Fibroblast of pulmonary artery (primary cell): ENCODE measurements around the gene CHRNA9.
A peak's percentile ranks its signal among the peaks of the same experiment; 100 is the strongest.
"Not testable (repeated sequence)": the region's sequence is repeated elsewhere in the genome, so short reads cannot be mapped to it uniquely, and the experiment has no call there.

Source experiments
- DNase-seq: peaks from one replicate; pipeline ENCODE4 v3.0.0-alpha.2; 2010; ENCODE audit warnings: low read depth
- H3K4me3 ChIP-seq: replicated peaks from 2 replicates; pipeline ENCODE4 v1.5.1; 2011; ENCODE audit warnings: low read depth, mild to moderate bottlenecking, control low read depth, low read length, moderate library complexity
- CTCF ChIP-seq: IDR thresholded peaks from 2 replicates; pipeline ENCODE4 v1.5.1; 2011; ENCODE audit warnings: mild to moderate bottlenecking, control low read depth, low read length, inconsistent platforms; ENCODE audit errors: missing control alignments

CHRNA9 gene

GRCh38 chr4:40334591-40335524 lies at the start of gene CHRNA9:
Gene CHRNA9, plus strand, starts transcription at chr4:40335333. Its CDS starts 135 bp downstream, at chr4:40335468.
- TF ChIP-seq CTCF, result no peak
- no peak within 1 kb of the TSS for H3K4me3 ChIP-seq

GRCh38 chr4:40285692-40286091 lies 49.4 kb upstream of the CHRNA9 start:
- TF ChIP-seq CTCF, result no peak
- no peak overlapping the region for H3K4me3 ChIP-seq
- DNase-seq, result no peak

More at GRCh38 chr4:40334591-40335524, at the start of gene CHRNA9:
- no peak for DNase-seq

GRCh38 chr4:40288566-40288965 lies 46.6 kb upstream of the CHRNA9 start:
- no peak overlapping the region for H3K4me3 ChIP-seq
- no peak for TF ChIP-seq CTCF
- DNase-seq, result no peak

- no peak for DNase-seq
- H3K4me3 ChIP-seq, result no peak overlapping the region
- TF ChIP-seq CTCF, result no peak
These were observed 45.6 kb upstream of the CHRNA9 start for GRCh38 chr4:40289366-40290188.

- H3K4me3 ChIP-seq, result not testable (repeated sequence)
- DNase-seq, result peak; percentile 16
These were observed 44.4 kb upstream of the CHRNA9 start for GRCh38 chr4:40290611-40291186.

- no peak overlapping the region for H3K4me3 ChIP-seq
- DNase-seq, result peak; percentile 69
- TF ChIP-seq CTCF, result no peak
These were observed 42.8 kb upstream of the CHRNA9 start for GRCh38 chr4:40292313-40292759.

GRCh38 chr4:40294339-40294738 lies 40.8 kb upstream of the CHRNA9 start:
- H3K4me3 ChIP-seq, result no peak overlapping the region
- no peak for TF ChIP-seq CTCF
- DNase-seq, result no peak

- H3K4me3 ChIP-seq, DNase-seq: not testable (repeated sequence)
These were observed 40.1 kb upstream of the CHRNA9 start for GRCh38 chr4:40295030-40295429.
